ENCODE data around the gene B9D2. TPM values are rescaled to one million over a fixed set of nuclear protein-coding genes. Genes with fewer than 3 reads are reported as not detected.

B9D2 gene
- total and polyA plus RNA-seq, 2 of the 4 experiments (the other 2 are of a cell fraction): 6.1 to 9.7 TPM

DNA sequence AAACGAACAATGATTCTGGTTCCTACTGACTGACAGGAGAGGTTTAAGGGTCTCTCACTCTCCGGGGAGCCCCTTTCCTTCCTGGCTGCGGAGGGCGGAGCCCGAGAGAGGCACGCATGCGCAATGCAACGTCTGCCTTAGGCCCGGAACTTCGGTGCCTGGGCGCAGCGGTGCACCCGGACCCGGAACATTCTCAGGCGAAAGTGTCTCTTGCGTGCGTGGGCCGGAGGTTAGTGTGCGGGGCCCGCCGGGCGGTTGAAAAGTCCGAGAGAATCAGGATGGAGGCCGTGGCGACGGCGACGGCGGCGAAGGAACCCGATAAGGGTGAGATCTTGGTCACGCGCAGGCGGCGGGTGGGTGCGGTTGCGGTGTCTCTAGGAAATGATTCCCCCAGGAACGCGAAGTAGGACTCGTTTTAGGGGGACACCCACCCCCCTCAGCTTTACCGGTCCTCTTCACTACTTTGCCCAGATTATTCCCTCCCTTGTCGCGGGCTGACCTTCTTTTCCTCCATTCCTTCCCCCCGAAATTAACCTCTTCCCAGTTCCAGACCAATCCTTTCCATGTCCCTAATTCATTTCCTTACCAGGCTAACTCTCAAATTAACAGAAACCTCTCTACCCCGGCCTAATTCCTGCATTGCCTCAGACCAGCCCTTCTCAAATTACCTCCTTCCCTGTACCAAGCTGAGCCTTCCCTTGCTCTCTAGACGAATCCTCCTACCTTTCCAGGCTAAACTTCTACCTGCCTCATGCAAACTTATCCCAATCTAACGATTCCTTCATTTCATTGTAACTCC, 53.7 kb downstream of the B9D2 start, which contains the start of gene CCDC97:
Gene CCDC97 (plus strand): TSS at position 140 of the 799 bp plus-strand sequence. CDS start 139 bp downstream, at position 279.
- Histone ChIP-seq H4K5ac (ENCODE audit: low read depth, low read length) (peak within 1 kb of the TSS; percentile 97), H2BK20ac (ENCODE audit: low read depth, low read length) (peak within 1 kb of the TSS; percentile 72), H3K18ac (ENCODE audit: low read depth, low read length) (peak within 1 kb of the TSS; percentile 96), H3K23ac (ENCODE audit: low read depth, low read length) (peak within 1 kb of the TSS; percentile 100), H2AFZ (replicated peaks; ENCODE audit: low read length, poor library complexity) (peak within 1 kb of the TSS; percentile 97), H3K9me1 (ENCODE audit: insufficient read depth, low read length) (no peaks in the 10 kb centered on the region; the same call in none of the 2 replicates), H3K14ac (replicated peaks; ENCODE audit: low read depth, low read length) (peak within 1 kb of the TSS; percentile 100), H3K36me3 (ENCODE audit: control insufficient read depth, insufficient read depth, low read length) (peaks cover 36% of the 10 kb centered on the region), H2AK5ac (ENCODE audit: low read depth, low read length) (peak within 1 kb of the TSS; percentile 71), H3K27me3 (ENCODE audit: control insufficient read depth, insufficient read depth, low read length) (no peaks in the 10 kb centered on the region), H4K8ac (ENCODE audit: low read depth in 2 of 2, low read length in 2 of 2) (peak within 1 kb of the TSS; percentile 97 to 98), H3K4me3 (ENCODE audit: insufficient read depth, low read depth, low read length) (peak within 1 kb of the TSS; percentile 72), H3K4ac (ENCODE audit: low read depth, low read length) (peak within 1 kb of the TSS; percentile 100), H2BK5ac (ENCODE audit: low read depth, low read length, poor library complexity, severe bottlenecking) (peak within 1 kb of the TSS; percentile 93), H2BK120ac (ENCODE audit: low read depth, low read length) (peak within 1 kb of the TSS; percentile 91), H4K91ac (ENCODE audit: insufficient read depth, low read depth, low read length) (peak within 1 kb of the TSS; percentile 94), H3K4me1 (ENCODE audit: control insufficient read depth, insufficient read depth, low read length) (peaks cover 7% of the 10 kb centered on the region), H2BK15ac (ENCODE audit: low read depth, low read length) (peak within 1 kb of the TSS; percentile 63; the same call in 2 of the 3 replicates), H3K27ac (ENCODE audit: insufficient read depth, low read length) (peak within 1 kb of the TSS; percentile 96), H3K9me3 (ENCODE audit: control insufficient read depth, insufficient read depth, low read length) (no peaks in the 10 kb centered on the region), H3K79me1 (ENCODE audit: low read depth in 1 of 2, low read length in 2 of 2) (peaks cover 18 to 56% of the 10 kb centered on the region in 2 experiments; a peak in 3 of 4 replicates), H4K20me1 (ENCODE audit: insufficient read depth, low read length) (peaks cover 22% of the 10 kb centered on the region; the same call in 1 of the 2 replicates), H3K56ac (ENCODE audit: extremely low read depth, insufficient read depth, low read length) (peak within 1 kb of the TSS; percentile 99), H3K4me2 (ENCODE audit: low read depth, low read length) (peak within 1 kb of the TSS; percentile 96), H3K9ac (ENCODE audit: low read depth, low read length) (peak within 1 kb of the TSS; percentile 100), H2AK9ac (replicated peaks; ENCODE audit: low read depth, low read length, poor library complexity) (peak within 1 kb of the TSS; percentile 95)
- BruUV-seq (replicated peaks): no TSS peak
- DNase-seq: peak; percentile 85
- dilution Hi-C loops (cut with HindIII; ENCODE audit: low sequenced_read_pairs, unreplicated experiment) (no loop called here), intact Hi-C loops (cut with micrococcal nuclease) (loop anchor here (1.0 to 5.0 kb wide), 2 partner anchors 42 to 93 kb away; partner anchors contain the start of gene AXL), in situ Hi-C loops (cut with MboI; ENCODE audit: low sequenced_read_pairs) (no loop called here)
- WGBS, 2 experiments (ENCODE audit: extremely low coverage in 2 of 2, insufficient read length in 1 of 2): 0% methylated on average over 18 of the region's 47 CpGs; no CpG with 5 or more reads in 1 of the 2 experiments
- CTCF ChIA-PET: interaction anchor here (0.6 kb wide), 1 partner anchor 12 kb away, joined by 4 read pairs; no protein-coding TSS in a partner anchor
- POLR2A ChIA-PET (ENCODE audit: unreplicated experiment): no interaction called here
- peak; percentile 81 for ATAC-seq (ENCODE audit: low read depth)
- TF ChIP-seq MAZ (IDR thresholded peaks at IDR 0.05; ENCODE audit: borderline replicate concordance, low read depth, low read length) (peak; percentile 87; the same call in 1 of the 2 replicates), MXI1 (IDR thresholded peaks at IDR 0.05; ENCODE audit: borderline replicate concordance, low read depth, low read length) (peak; percentile 83; the same call in 1 of the 2 replicates), RCOR1 (IDR thresholded peaks at IDR 0.05; ENCODE audit: insufficient replicate concordance, low read length) (no peak), CEBPB (IDR thresholded peaks at IDR 0.05; ENCODE audit: low read depth, low read length) (peak; percentile 51), FOS (IDR thresholded peaks at IDR 0.05; ENCODE audit: low read depth, low read length) (no peak), NFE2L2 (IDR thresholded peaks at IDR 0.05; ENCODE audit: low read depth, low read length) (no peak), SMC3 (IDR thresholded peaks at IDR 0.05; ENCODE audit: low read depth, low read length) (no peak), CHD1 (IDR thresholded peaks at IDR 0.05; ENCODE audit: low read depth, low read length) (peak; percentile 35; the same call in 1 of the 2 replicates), BHLHE40 (IDR thresholded peaks at IDR 0.05; ENCODE audit: low read depth, low read length) (peak; percentile 89), POLR2A (IDR thresholded peaks at IDR 0.05; ENCODE audit: low read depth, low read length) (peak; percentile 82)
- TF ChIP-seq, protein P1, sequence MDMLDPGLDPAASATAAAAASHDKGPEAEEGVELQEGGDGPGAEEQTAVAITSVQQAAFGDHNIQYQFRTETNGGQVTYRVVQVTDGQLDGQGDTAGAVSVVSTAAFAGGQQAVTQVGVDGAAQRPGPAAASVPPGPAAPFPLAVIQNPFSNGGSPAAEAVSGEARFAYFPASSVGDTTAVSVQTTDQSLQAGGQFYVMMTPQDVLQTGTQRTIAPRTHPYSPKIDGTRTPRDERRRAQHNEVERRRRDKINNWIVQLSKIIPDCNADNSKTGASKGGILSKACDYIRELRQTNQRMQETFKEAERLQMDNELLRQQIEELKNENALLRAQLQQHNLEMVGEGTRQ (IDR thresholded peaks at IDR 0.05; ENCODE audit: low read depth, low read length): peak; percentile 64
- TF ChIP-seq, protein P2, sequence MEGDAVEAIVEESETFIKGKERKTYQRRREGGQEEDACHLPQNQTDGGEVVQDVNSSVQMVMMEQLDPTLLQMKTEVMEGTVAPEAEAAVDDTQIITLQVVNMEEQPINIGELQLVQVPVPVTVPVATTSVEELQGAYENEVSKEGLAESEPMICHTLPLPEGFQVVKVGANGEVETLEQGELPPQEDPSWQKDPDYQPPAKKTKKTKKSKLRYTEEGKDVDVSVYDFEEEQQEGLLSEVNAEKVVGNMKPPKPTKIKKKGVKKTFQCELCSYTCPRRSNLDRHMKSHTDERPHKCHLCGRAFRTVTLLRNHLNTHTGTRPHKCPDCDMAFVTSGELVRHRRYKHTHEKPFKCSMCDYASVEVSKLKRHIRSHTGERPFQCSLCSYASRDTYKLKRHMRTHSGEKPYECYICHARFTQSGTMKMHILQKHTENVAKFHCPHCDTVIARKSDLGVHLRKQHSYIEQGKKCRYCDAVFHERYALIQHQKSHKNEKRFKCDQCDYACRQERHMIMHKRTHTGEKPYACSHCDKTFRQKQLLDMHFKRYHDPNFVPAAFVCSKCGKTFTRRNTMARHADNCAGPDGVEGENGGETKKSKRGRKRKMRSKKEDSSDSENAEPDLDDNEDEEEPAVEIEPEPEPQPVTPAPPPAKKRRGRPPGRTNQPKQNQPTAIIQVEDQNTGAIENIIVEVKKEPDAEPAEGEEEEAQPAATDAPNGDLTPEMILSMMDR (conservative IDR thresholded peaks at IDR 0.05; ENCODE audit: low read depth, low read length): no peak
- TF ChIP-seq, protein P3, sequence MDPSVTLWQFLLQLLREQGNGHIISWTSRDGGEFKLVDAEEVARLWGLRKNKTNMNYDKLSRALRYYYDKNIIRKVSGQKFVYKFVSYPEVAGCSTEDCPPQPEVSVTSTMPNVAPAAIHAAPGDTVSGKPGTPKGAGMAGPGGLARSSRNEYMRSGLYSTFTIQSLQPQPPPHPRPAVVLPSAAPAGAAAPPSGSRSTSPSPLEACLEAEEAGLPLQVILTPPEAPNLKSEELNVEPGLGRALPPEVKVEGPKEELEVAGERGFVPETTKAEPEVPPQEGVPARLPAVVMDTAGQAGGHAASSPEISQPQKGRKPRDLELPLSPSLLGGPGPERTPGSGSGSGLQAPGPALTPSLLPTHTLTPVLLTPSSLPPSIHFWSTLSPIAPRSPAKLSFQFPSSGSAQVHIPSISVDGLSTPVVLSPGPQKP (IDR thresholded peaks at IDR 0.05; ENCODE audit: borderline replicate concordance, low read depth, low read length): no peak

Data from IMR-90 (cell line).